Lower leg skin (tissue), 4 donors: ENCODE data around the gene DNAH7. TPM values are rescaled to one million over a fixed set of nuclear protein-coding genes. Genes with fewer than 3 reads are reported as not detected.
A peak's percentile ranks its signal among the peaks of the same experiment; 100 is the strongest.

ENCODE experiments used
- DNase-seq, 2 donors: peaks; one replicate each; pipeline ENCODE4 v3.0.0-alpha.2; 2019; ENCODE audit warnings: low spot score in 2 of 2
- H3K4me3 ChIP-seq: fragments of 200-600 bp; sonication (generic); 2 replicates; pipeline ENCODE4 v1.5.1; 2017; ENCODE audit warnings: mild to moderate bottlenecking, low read depth; ENCODE audit not compliant: poor library complexity, severe bottlenecking
- POLR2A ChIP-seq, 2 donors: fragments of 450-650 bp; IDR thresholded peaks; one replicate each; pipeline ENCODE4 v1.6.1; 2016 to 2017; ENCODE audit warnings: antibody characterized with exemption in 2 of 2, mild to moderate bottlenecking in 1 of 2, moderate library complexity in 1 of 2
- WGBS, 2 donors: methylation state at CpG; one replicate each; pipeline ENCODE4 v1.1.5; 2018; 5-methylcytosine and 5-hydroxymethylcytosine counted together
- intact Hi-C: fragments of 100-400 bp; cut with DNase I; formaldehyde crosslinking; loops from one replicate; pipeline ENCODE4 v1.15.0; 2023; ENCODE audit warnings: low total_unique reads
- total RNA-seq, 4 donors: library from RNA; depleted of rRNA; stranded (reverse); fragments of >200 nt; gene quantifications; one replicate each; pipeline ENCODE4 v1.1.0, GENCODE V29; 2016
- TF ChIP-seq, protein P1 (sequence below), 3 donors: fragments of 450-650 bp; IDR thresholded peaks; one replicate each; pipeline ENCODE4 v1.5.1; 2016; ENCODE audit warnings: antibody characterized with exemption in 3 of 3, mild to moderate bottlenecking in 3 of 3, moderate library complexity in 2 of 3

The DNAH7 gene
- total RNA-seq, 4 donors from 2014 or later, result 0.08 to 0.34 (median 0.17) TPM

DNA sequence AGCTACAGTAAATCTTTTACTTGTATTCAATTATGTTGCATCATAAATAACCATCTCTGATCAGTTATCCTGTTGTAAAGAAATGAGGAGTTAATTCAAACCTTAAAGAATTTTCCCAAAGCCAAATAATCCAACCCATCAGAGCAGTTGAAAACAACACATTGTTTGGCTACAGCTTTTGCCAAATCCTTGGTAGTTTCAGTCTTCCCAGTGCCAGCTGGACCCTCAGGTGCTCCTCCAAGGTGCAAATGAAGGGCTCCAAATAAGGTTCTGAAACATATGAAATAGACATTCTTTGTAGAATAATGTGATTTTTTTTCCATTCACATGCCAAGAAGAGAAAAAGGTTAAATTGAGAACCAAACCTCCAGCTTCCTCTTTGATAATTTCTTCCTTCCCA lies 158.7 kb downstream of the DNAH7 start:
- TF ChIP-seq, protein P1, sequence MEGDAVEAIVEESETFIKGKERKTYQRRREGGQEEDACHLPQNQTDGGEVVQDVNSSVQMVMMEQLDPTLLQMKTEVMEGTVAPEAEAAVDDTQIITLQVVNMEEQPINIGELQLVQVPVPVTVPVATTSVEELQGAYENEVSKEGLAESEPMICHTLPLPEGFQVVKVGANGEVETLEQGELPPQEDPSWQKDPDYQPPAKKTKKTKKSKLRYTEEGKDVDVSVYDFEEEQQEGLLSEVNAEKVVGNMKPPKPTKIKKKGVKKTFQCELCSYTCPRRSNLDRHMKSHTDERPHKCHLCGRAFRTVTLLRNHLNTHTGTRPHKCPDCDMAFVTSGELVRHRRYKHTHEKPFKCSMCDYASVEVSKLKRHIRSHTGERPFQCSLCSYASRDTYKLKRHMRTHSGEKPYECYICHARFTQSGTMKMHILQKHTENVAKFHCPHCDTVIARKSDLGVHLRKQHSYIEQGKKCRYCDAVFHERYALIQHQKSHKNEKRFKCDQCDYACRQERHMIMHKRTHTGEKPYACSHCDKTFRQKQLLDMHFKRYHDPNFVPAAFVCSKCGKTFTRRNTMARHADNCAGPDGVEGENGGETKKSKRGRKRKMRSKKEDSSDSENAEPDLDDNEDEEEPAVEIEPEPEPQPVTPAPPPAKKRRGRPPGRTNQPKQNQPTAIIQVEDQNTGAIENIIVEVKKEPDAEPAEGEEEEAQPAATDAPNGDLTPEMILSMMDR (IDR thresholded peaks at IDR 0.05), result no peak
- TF ChIP-seq POLR2A (IDR thresholded peaks at IDR 0.05), result no peak
- intact Hi-C loops, result no loop called here
- H3K4me3 ChIP-seq, result no peak overlapping the region
- no peak for DNase-seq

GRCh38 chr2:195907474-195907873 lies 161.2 kb downstream of the DNAH7 start:
- 70 to 71% methylated on average over 5 of the region's 5 CpGs for WGBS, 2 donors
- no peak overlapping the region for H3K4me3 ChIP-seq
- intact Hi-C loops, result no loop called here
- TF ChIP-seq POLR2A (IDR thresholded peaks at IDR 0.05), result no peak
- TF ChIP-seq, protein P1 (IDR thresholded peaks at IDR 0.05), result no peak
- no peak for DNase-seq

GRCh38 chr2:195903956-195904355 lies 164.7 kb downstream of the DNAH7 start:
- WGBS, 2 donors, result 84 to 89% methylated on average over 2 of the region's 2 CpGs
- DNase-seq, result no peak
- no peak overlapping the region for H3K4me3 ChIP-seq
- intact Hi-C loops, result no loop called here
- TF ChIP-seq, protein P1 (IDR thresholded peaks at IDR 0.05), result no peak
- TF ChIP-seq POLR2A (IDR thresholded peaks at IDR 0.05), result no peak

DNA sequence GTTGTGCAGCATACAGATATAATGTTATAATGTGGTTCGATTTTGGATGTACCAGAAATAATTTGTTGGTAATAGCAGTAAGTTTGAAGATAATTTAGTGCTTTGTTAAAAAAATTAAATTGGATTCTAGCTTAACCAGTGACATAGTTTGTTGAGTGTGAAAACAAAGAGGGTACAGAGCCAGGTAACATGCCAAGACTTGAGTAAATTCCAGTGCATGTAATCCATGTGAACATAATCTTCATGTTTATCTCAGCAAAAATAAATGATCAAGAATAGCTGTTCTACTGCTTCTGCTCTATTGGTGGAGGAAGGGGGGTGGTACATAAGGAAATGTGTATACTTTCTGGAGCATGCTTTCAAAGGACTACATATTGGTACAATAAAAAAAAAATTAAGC lies 165.8 kb downstream of the DNAH7 start:
- intact Hi-C loops, result no loop called here
- TF ChIP-seq, protein P1 (IDR thresholded peaks at IDR 0.05), result no peak
- TF ChIP-seq POLR2A (IDR thresholded peaks at IDR 0.05), result no peak
- H3K4me3 ChIP-seq, result no peak overlapping the region
- WGBS, 2 donors, result 48 to 63% methylated on average over 1 of the region's 1 CpG
- no peak for DNase-seq

DNA sequence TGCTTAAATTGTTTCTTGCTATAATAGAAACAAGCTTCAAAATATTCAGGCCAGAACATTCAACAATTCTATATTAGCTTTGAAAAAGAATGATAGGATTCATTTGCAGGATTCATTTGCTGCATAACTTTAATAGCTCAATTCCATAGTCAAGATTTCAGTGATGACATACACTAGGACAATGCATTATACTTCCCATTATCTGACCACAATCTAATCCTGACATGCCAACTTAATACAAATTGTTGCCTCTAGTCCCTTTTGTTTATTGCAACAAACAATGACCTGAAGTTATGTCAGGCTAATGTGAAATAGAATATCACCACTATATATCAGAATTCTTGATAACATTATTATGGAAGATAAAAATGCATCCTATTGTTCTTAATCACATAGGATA lies 169.4 kb downstream of the DNAH7 start:
- TF ChIP-seq, protein P1 (IDR thresholded peaks at IDR 0.05), result no peak
- TF ChIP-seq POLR2A (IDR thresholded peaks at IDR 0.05), result no peak
- H3K4me3 ChIP-seq, result no peak overlapping the region
- intact Hi-C loops, result no loop called here
- no peak for DNase-seq

DNA sequence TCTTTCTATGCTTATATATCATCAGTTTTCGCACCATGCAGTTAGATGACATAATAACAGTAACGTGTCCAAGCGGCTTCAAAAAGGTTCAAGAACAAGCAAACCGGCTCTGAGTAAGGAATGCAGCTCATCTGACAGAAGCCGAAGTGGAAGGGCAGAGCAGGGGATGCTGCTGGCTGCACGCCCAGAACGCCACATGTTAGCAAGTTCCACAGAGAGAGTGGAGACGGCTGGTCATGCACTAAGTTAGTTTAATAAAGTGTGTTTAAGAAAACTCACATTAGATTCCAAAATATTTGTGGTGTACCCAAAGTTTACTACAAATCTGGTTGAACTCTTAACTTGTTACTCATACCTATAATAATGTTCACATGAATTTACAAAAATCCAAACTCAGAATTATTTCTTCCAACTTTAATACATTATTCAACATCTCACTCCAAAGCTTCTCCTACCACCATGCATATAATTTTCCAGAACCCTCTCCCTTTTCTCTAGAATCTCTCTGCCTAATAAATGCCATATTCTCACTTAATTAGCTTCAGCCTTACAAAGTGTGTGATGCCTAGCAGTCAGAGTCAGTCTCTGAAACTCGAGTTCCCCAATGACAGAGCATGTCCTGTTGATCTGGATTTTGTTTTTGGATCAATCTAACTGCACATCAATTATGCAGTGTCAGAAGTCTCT lies 170.0 kb downstream of the DNAH7 start:
- DNase-seq, result peak; percentile 34 to 87
- intact Hi-C loops, result no loop called here
- no peak overlapping the region for H3K4me3 ChIP-seq
- no peak for TF ChIP-seq POLR2A (IDR thresholded peaks at IDR 0.05)
- TF ChIP-seq, protein P1 (IDR thresholded peaks at IDR 0.05), result no peak
- 8 to 20% methylated on average over 9 of the region's 9 CpGs for WGBS, 2 donors
